Esophagus squamous epithelium (tissue), 4 donors: ENCODE measurements around the gene TMCC3.

ENCODE experiments used
- CTCF ChIP-seq, 6 experiments: fragments of 450-650 bp in 4 of 6; fragments of 200-600 bp in 2 of 6; sonication (generic) in 2 of 6; IDR thresholded peaks; one replicate each; pipeline ENCODE4 v1.5.1; 2016 to 2019; ENCODE audit warnings: antibody characterized with exemption in 6 of 6, mild to moderate bottlenecking in 4 of 6, moderate library complexity in 4 of 6
- POLR2A ChIP-seq, 4 donors: fragments of 450-650 bp; IDR thresholded peaks; one replicate each; pipeline ENCODE4 v1.6.1; 2017; ENCODE audit warnings: antibody characterized with exemption in 4 of 4, mild to moderate bottlenecking in 4 of 4, moderate library complexity in 3 of 4

- no peak for TF ChIP-seq CTCF (IDR thresholded peaks at IDR 0.05)
- no peak for TF ChIP-seq POLR2A (IDR thresholded peaks at IDR 0.05)
Observed at GRCh38 chr12:94628819-94629472, 21.4 kb downstream of the TMCC3 start.
